ENCODE results near the gene SLC24A4. TPM values are rescaled to one million over a fixed set of nuclear protein-coding genes. Genes with fewer than 3 reads are reported as not detected.

Gene SLC24A4
- total and polyA plus RNA-seq, 2 of the 4 experiments (the other 2 are of a cell fraction) = not detected

GRCh38 chr14:92404421-92404820 is 81.5 kb downstream of the SLC24A4 start:
- no peak for TF ChIP-seq CTCF (conservative IDR thresholded peaks at IDR 0.05; ENCODE audit: low read depth, low read length)
- TF ChIP-seq NFE2L2 (IDR thresholded peaks at IDR 0.05; ENCODE audit: low read depth, low read length) = no peak
- TF ChIP-seq RFX5 (IDR thresholded peaks at IDR 0.05; ENCODE audit: low read depth, low read length) = no peak
- TF ChIP-seq FOS (IDR thresholded peaks at IDR 0.05; ENCODE audit: low read depth, low read length) = no peak
- no peak for TF ChIP-seq CHD1 (IDR thresholded peaks at IDR 0.05; ENCODE audit: low read depth, low read length)
- no peak for TF ChIP-seq CEBPB (IDR thresholded peaks at IDR 0.05; ENCODE audit: low read depth, low read length)
- TF ChIP-seq MAFK (IDR thresholded peaks at IDR 0.05; ENCODE audit: low read depth, low read length) = no peak
- TF ChIP-seq USF2 (IDR thresholded peaks at IDR 0.05; ENCODE audit: low read depth, low read length) = no peak
- no peak for TF ChIP-seq POLR2A (IDR thresholded peaks at IDR 0.05; ENCODE audit: low read depth, low read length)
- TF ChIP-seq SMC3 (IDR thresholded peaks at IDR 0.05; ENCODE audit: low read depth, low read length) = no peak
- no peak for TF ChIP-seq MXI1 (IDR thresholded peaks at IDR 0.05; ENCODE audit: borderline replicate concordance, low read depth, low read length)
- TF ChIP-seq MAZ (IDR thresholded peaks at IDR 0.05; ENCODE audit: borderline replicate concordance, low read depth, low read length) = no peak
- no peak for TF ChIP-seq BHLHE40 (IDR thresholded peaks at IDR 0.05; ENCODE audit: low read depth, low read length)
- no peak for TF ChIP-seq RAD21 (IDR thresholded peaks at IDR 0.05; ENCODE audit: low read length)
- TF ChIP-seq RCOR1 (IDR thresholded peaks at IDR 0.05; ENCODE audit: insufficient replicate concordance, low read length) = no peak
- no peak for TF ChIP-seq ELK1 (IDR thresholded peaks at IDR 0.05; ENCODE audit: borderline replicate concordance, low read depth, low read length)
- BruUV-seq (replicated peaks) = no TSS peak
- H3K79me1 ChIP-seq (ENCODE audit: low read depth in 1 of 2, low read length in 2 of 2) = no peaks in the 10 kb centered on the region
- POLR2A ChIA-PET (ENCODE audit: unreplicated experiment) = no interaction called here
- peaks cover 11% of the 10 kb centered on the region for H3K9me1 ChIP-seq (ENCODE audit: insufficient read depth, low read length)
- no peak overlapping the region for H3K23ac ChIP-seq (ENCODE audit: low read depth, low read length)
- H3K9me3 ChIP-seq (ENCODE audit: control insufficient read depth, insufficient read depth, low read length) = peaks cover 8% of the 10 kb centered on the region
- H4K91ac ChIP-seq (ENCODE audit: insufficient read depth, low read depth, low read length) = no peak overlapping the region
- H2BK5ac ChIP-seq (ENCODE audit: low read depth, low read length, poor library complexity, severe bottlenecking) = no peak overlapping the region
- no peak overlapping the region for H4K8ac ChIP-seq (ENCODE audit: low read depth in 2 of 2, low read length in 2 of 2)
- H3K4me3 ChIP-seq (ENCODE audit: insufficient read depth, low read depth, low read length) = no peak overlapping the region
- peaks cover 15% of the 10 kb centered on the region for H3K4me1 ChIP-seq (ENCODE audit: control insufficient read depth, insufficient read depth, low read length)
- H3K4me2 ChIP-seq (ENCODE audit: low read depth, low read length) = no peak overlapping the region
- H2BK15ac ChIP-seq (ENCODE audit: low read depth, low read length) = no peak overlapping the region
- peaks cover 3% of the 10 kb centered on the region; the same call in 1 of the 2 replicates for H3K27me3 ChIP-seq (ENCODE audit: control insufficient read depth, insufficient read depth, low read length)
- H3K14ac ChIP-seq (replicated peaks; ENCODE audit: low read depth, low read length) = no peak overlapping the region
- no peak overlapping the region for H3K56ac ChIP-seq (ENCODE audit: extremely low read depth, insufficient read depth, low read length)
- H4K5ac ChIP-seq (ENCODE audit: low read depth, low read length) = no peak overlapping the region
- CTCF ChIA-PET = interaction anchor here (0.6 kb wide), 1 partner anchor 511 kb away, joined by 3 read pairs; no protein-coding TSS in a partner anchor
- H2AK9ac ChIP-seq (replicated peaks; ENCODE audit: low read depth, low read length, poor library complexity) = no peak overlapping the region
- ATAC-seq (ENCODE audit: low read depth) = no peak
- H2AK5ac ChIP-seq (ENCODE audit: low read depth, low read length) = no peak overlapping the region
- peaks cover 3% of the 10 kb centered on the region; the same call in 1 of the 2 replicates for H4K20me1 ChIP-seq (ENCODE audit: insufficient read depth, low read length)
- intact Hi-C loops (cut with micrococcal nuclease) (no loop called here), in situ Hi-C loops (cut with MboI; ENCODE audit: low sequenced_read_pairs) (no loop called here), dilution Hi-C loops (cut with HindIII; ENCODE audit: low sequenced_read_pairs, unreplicated experiment) (no loop called here)
- H3K36me3 ChIP-seq (ENCODE audit: control insufficient read depth, insufficient read depth, low read length) = no peaks in the 10 kb centered on the region
- H2AFZ ChIP-seq (replicated peaks; ENCODE audit: low read length, poor library complexity) = no peak overlapping the region
- no peak overlapping the region for H3K27ac ChIP-seq (ENCODE audit: insufficient read depth, low read length)
- no peak overlapping the region for H2BK120ac ChIP-seq (ENCODE audit: low read depth, low read length)
- H3K9ac ChIP-seq (ENCODE audit: low read depth, low read length) = no peak overlapping the region
- no peak for DNase-seq
- no peak overlapping the region for H3K4ac ChIP-seq (ENCODE audit: low read depth, low read length)
- no CpG with 5 or more reads among the region's 1 CpG for WGBS, 2 experiments (ENCODE audit: extremely low coverage in 2 of 2, insufficient read length in 1 of 2)
- H3K18ac ChIP-seq (ENCODE audit: low read depth, low read length) = no peak overlapping the region
- no peak overlapping the region for H2BK20ac ChIP-seq (ENCODE audit: low read depth, low read length)

Measured in IMR-90 (cell line).